Mesothelial cell of epicardium (in vitro differentiated cells): ENCODE results near the gene FABP1. TPM values are rescaled to one million over a fixed set of nuclear protein-coding genes. Genes with fewer than 3 reads are reported as not detected.

ENCODE experiments used
- DNase-seq, 2 experiments: peaks; one replicate each; pipeline ENCODE4 v3.0.0; 2021; ENCODE audit warnings: low spot score in 2 of 2; ENCODE audit not compliant: unreplicated experiment in 2 of 2
- H3K27ac Mint-ChIP-seq: 2 replicates; pipeline ENCODE4 v1.8.0; 2021; ENCODE audit warnings: mixed read lengths
- H3K27me3 Mint-ChIP-seq: 2 replicates; pipeline ENCODE4 v1.8.0; 2021; ENCODE audit warnings: low read depth, mixed read lengths
- H3K36me3 Mint-ChIP-seq: 2 replicates; pipeline ENCODE4 v1.8.0; 2021; ENCODE audit warnings: mixed read lengths
- H3K4me1 Mint-ChIP-seq: 2 replicates; pipeline ENCODE4 v1.8.0; 2021; ENCODE audit warnings: mixed read lengths
- H3K4me3 Mint-ChIP-seq: 2 replicates; pipeline ENCODE4 v1.8.0; 2021; ENCODE audit warnings: mild to moderate bottlenecking, moderate library complexity, mixed read lengths
- H3K9me3 Mint-ChIP-seq: 2 replicates; pipeline ENCODE4 v1.8.0; 2021; ENCODE audit warnings: mixed read lengths
- CTCF ChIP-seq: fragments of 200-600 bp; sonication (generic); IDR thresholded peaks from one replicate; pipeline ENCODE4 v1.5.0; 2021; ENCODE audit warnings: antibody characterized with exemption; ENCODE audit not compliant: unreplicated experiment
- total RNA-seq: library from RNA; stranded (reverse); gene quantifications from 3 replicates; pipeline ENCODE4 v1.2.1, GENCODE V29; 2021

The FABP1 gene
- total RNA-seq, 1 donor from 2014 or later: 1.0 TPM

- DNase-seq: no peak
- Mint-ChIP-seq H3K36me3 (no peaks in the 10 kb centered on the region), H3K4me3 (no peak overlapping the region), H3K4me1 (no peaks in the 10 kb centered on the region), H3K27ac (no peak overlapping the region), H3K27me3 (peaks cover 6% of the 10 kb centered on the region), H3K9me3 (no peaks in the 10 kb centered on the region)
- TF ChIP-seq CTCF: no peak
Observed at GRCh38 chr2:88090446-88091283, 37.2 kb downstream of the FABP1 start.

GRCh38 chr2:88088999-88089398, 38.9 kb downstream of the FABP1 start:
- no peak overlapping the region for H3K4me3 Mint-ChIP-seq
- TF ChIP-seq CTCF: no peak
- no peaks in the 10 kb centered on the region for H3K9me3 Mint-ChIP-seq
- no peak overlapping the region for H3K27ac Mint-ChIP-seq
- H3K27me3 Mint-ChIP-seq: peaks cover 4% of the 10 kb centered on the region
- no peaks in the 10 kb centered on the region for H3K4me1 Mint-ChIP-seq
- H3K36me3 Mint-ChIP-seq: no peaks in the 10 kb centered on the region
- no peak for DNase-seq

GRCh38 chr2:88087763-88088162, 40.1 kb downstream of the FABP1 start:
- Mint-ChIP-seq H3K4me3 (no peak overlapping the region), H3K4me1 (no peaks in the 10 kb centered on the region), H3K9me3 (no peaks in the 10 kb centered on the region), H3K36me3 (no peaks in the 10 kb centered on the region), H3K27me3 (no peaks in the 10 kb centered on the region), H3K27ac (no peak overlapping the region)
- no peak for DNase-seq
- TF ChIP-seq CTCF: no peak

- H3K4me1 Mint-ChIP-seq: no peaks in the 10 kb centered on the region
- TF ChIP-seq CTCF: no peak
- DNase-seq: no peak
- H3K36me3 Mint-ChIP-seq: no peaks in the 10 kb centered on the region
- no peaks in the 10 kb centered on the region for H3K27me3 Mint-ChIP-seq
- no peak overlapping the region for H3K27ac Mint-ChIP-seq
- H3K9me3 Mint-ChIP-seq: no peaks in the 10 kb centered on the region
- H3K4me3 Mint-ChIP-seq: no peak overlapping the region
Observed at GRCh38 chr2:88087073-88087472, 40.8 kb downstream of the FABP1 start.

GRCh38 chr2:88086401-88086800, 41.5 kb downstream of the FABP1 start:
- TF ChIP-seq CTCF: no peak
- no peaks in the 10 kb centered on the region for H3K36me3 Mint-ChIP-seq
- no peaks in the 10 kb centered on the region for H3K9me3 Mint-ChIP-seq
- H3K4me3 Mint-ChIP-seq: no peak overlapping the region
- H3K27me3 Mint-ChIP-seq: no peaks in the 10 kb centered on the region
- no peak for DNase-seq
- H3K4me1 Mint-ChIP-seq: peaks cover 2% of the 10 kb centered on the region
- H3K27ac Mint-ChIP-seq: no peak overlapping the region

- no peak for TF ChIP-seq CTCF
Observed at GRCh38 chr2:88085602-88086001, 42.3 kb downstream of the FABP1 start.

More at GRCh38 chr2:88085602-88086001, 42.3 kb downstream of the FABP1 start:
- no peaks in the 10 kb centered on the region for H3K27me3 Mint-ChIP-seq
- no peaks in the 10 kb centered on the region for H3K36me3 Mint-ChIP-seq
- DNase-seq: no peak
- peaks cover 2% of the 10 kb centered on the region for H3K4me1 Mint-ChIP-seq
- H3K9me3 Mint-ChIP-seq: no peaks in the 10 kb centered on the region
- no peak overlapping the region for H3K27ac Mint-ChIP-seq
- H3K4me3 Mint-ChIP-seq: no peak overlapping the region
